Measurements from ENCODE around the gene IGFL1. TPM values are rescaled to one million over a fixed set of nuclear protein-coding genes. Genes with fewer than 3 reads are reported as not detected.
"Not testable (repeated sequence)": the region's sequence is repeated elsewhere in the genome, so short reads cannot be mapped to it uniquely, and the experiment has no call there.

Gene IGFL1
- total RNA-seq, 1 donor from 2014 or later = not detected

- Histone ChIP-seq H3K4me3 (ENCODE audit: low read depth, low read length) (no peak overlapping the region), H3K27me3 (ENCODE audit: control insufficient read depth, insufficient read depth, low read length) (peaks cover 46% of the 10 kb centered on the region), H3K36me3 (ENCODE audit: control insufficient read depth, insufficient read depth, low read length) (no peaks in the 10 kb centered on the region)
- FAIRE-seq (no peak), DNase-seq (ENCODE audit: low read depth) (no peak)
- no peak for TF ChIP-seq CTCF (IDR thresholded peaks at IDR 0.05; ENCODE audit: insufficient read depth, low read length, severe bottlenecking)
Measured at GRCh38 chr19:46225558-46226004, 4.0 kb upstream of the IGFL1 start.

GRCh38 chr19:46226438-46226973 lies 3.0 kb upstream of the IGFL1 start:
- DNase-seq (ENCODE audit: low read depth) = no peak

GRCh38 chr19:46232029-46232428 lies 2.5 kb downstream of the IGFL1 start:
- DNase-seq (ENCODE audit: low read depth) = no peak
- peaks cover 36% of the 10 kb centered on the region for H3K27me3 ChIP-seq (ENCODE audit: control insufficient read depth, insufficient read depth, low read length)
- no peak for TF ChIP-seq CTCF (IDR thresholded peaks at IDR 0.05; ENCODE audit: insufficient read depth, low read length, severe bottlenecking)
- no peak for FAIRE-seq
- H3K4me3 ChIP-seq (ENCODE audit: low read depth, low read length) = no peak overlapping the region
- H3K36me3 ChIP-seq (ENCODE audit: control insufficient read depth, insufficient read depth, low read length) = no peaks in the 10 kb centered on the region

More at GRCh38 chr19:46226438-46226973, 3.0 kb upstream of the IGFL1 start:
- peaks cover 48% of the 10 kb centered on the region for H3K27me3 ChIP-seq (ENCODE audit: control insufficient read depth, insufficient read depth, low read length)
- H3K36me3 ChIP-seq (ENCODE audit: control insufficient read depth, insufficient read depth, low read length) = no peaks in the 10 kb centered on the region
- FAIRE-seq = peak; percentile 32
- no peak overlapping the region for H3K4me3 ChIP-seq (ENCODE audit: low read depth, low read length)
- TF ChIP-seq CTCF (IDR thresholded peaks at IDR 0.05; ENCODE audit: insufficient read depth, low read length, severe bottlenecking) = no peak

GRCh38 chr19:46232468-46232867 lies 2.9 kb downstream of the IGFL1 start:
- no peaks in the 10 kb centered on the region for H3K36me3 ChIP-seq (ENCODE audit: control insufficient read depth, insufficient read depth, low read length)
- no peak for TF ChIP-seq CTCF (IDR thresholded peaks at IDR 0.05; ENCODE audit: insufficient read depth, low read length, severe bottlenecking)
- H3K27me3 ChIP-seq (ENCODE audit: control insufficient read depth, insufficient read depth, low read length) = peaks cover 34% of the 10 kb centered on the region
- DNase-seq (ENCODE audit: low read depth) (no peak), FAIRE-seq (no peak)
- no peak overlapping the region for H3K4me3 ChIP-seq (ENCODE audit: low read depth, low read length)

- FAIRE-seq (no peak), DNase-seq (ENCODE audit: low read depth) (no peak)
- peaks cover 35% of the 10 kb centered on the region for H3K27me3 ChIP-seq (ENCODE audit: control insufficient read depth, insufficient read depth, low read length)
- H3K36me3 ChIP-seq (ENCODE audit: control insufficient read depth, insufficient read depth, low read length) = no peaks in the 10 kb centered on the region
- TF ChIP-seq CTCF (IDR thresholded peaks at IDR 0.05; ENCODE audit: insufficient read depth, low read length, severe bottlenecking) = no peak
- H3K4me3 ChIP-seq (ENCODE audit: low read depth, low read length) = no peak overlapping the region
Measured at GRCh38 chr19:46232938-46233621, 3.5 kb downstream of the IGFL1 start.

GRCh38 chr19:46233871-46234270 lies 4.3 kb downstream of the IGFL1 start:
- FAIRE-seq; H3K4me3 ChIP-seq (ENCODE audit: low read depth, low read length); DNase-seq (ENCODE audit: low read depth); H3K36me3 ChIP-seq (ENCODE audit: control insufficient read depth, insufficient read depth, low read length): not testable (repeated sequence)
- peaks cover 29% of the 10 kb centered on the region for H3K27me3 ChIP-seq (ENCODE audit: control insufficient read depth, insufficient read depth, low read length)

- H3K36me3 ChIP-seq (ENCODE audit: control insufficient read depth, insufficient read depth, low read length); FAIRE-seq; H3K4me3 ChIP-seq (ENCODE audit: low read depth, low read length); DNase-seq (ENCODE audit: low read depth): not testable (repeated sequence)
- H3K27me3 ChIP-seq (ENCODE audit: control insufficient read depth, insufficient read depth, low read length) = peaks cover 17% of the 10 kb centered on the region
Measured at GRCh38 chr19:46238141-46238540, 8.6 kb downstream of the IGFL1 start.
